ENCODE data around the gene TAS2R50.

- TF ChIP-seq POLR2A (IDR thresholded peaks at IDR 0.05) (no peak), CTCF (IDR thresholded peaks at IDR 0.05) (no peak)
These were observed 30.6 kb downstream of the TAS2R50 start for GRCh38 chr12:10956085-10956484.
